ENCODE measurements around the gene TNRC6A. TPM values are rescaled to one million over a fixed set of nuclear protein-coding genes. Genes with fewer than 3 reads are reported as not detected.

The TNRC6A gene
- total RNA-seq, 1 experiment from 2014 or later = 20.3 TPM

DNA sequence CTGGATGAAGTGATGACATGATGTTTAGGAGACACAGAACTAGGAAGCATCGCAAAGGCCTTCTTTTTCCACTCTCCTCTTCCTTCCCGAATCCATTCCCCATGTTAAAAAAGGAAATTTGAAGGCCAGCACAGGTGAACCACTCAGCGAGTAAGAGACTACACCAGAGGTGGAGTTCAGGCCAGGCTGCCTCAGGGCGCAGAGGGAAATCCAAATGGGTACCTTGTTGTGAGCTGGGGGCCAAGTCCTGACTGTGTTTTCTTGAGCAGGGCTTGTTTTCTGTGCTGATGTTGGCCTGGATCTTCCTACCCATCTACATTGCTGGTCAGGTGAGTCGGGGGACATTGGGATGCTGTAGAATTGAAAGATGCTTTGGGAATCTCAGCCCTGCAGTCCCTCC is 142.4 kb downstream of the TNRC6A start:
- no peaks in the 10 kb centered on the region for H4K20me1 ChIP-seq (ENCODE audit: low read length)
- no peak overlapping the region for H3K9ac ChIP-seq (ENCODE audit: low read length)
- no peaks in the 10 kb centered on the region for H3K4me1 ChIP-seq (ENCODE audit: insufficient read depth, low read length)
- intact Hi-C loops (cut with micrococcal nuclease) = no loop called here
- no peaks in the 10 kb centered on the region for H3F3A ChIP-seq (ENCODE audit: low read length, unreplicated experiment)
- TF ChIP-seq EZH2phosphoT487 (IDR thresholded peaks at IDR 0.05; ENCODE audit: borderline replicate concordance, low read length) (no peak), EZH2 (IDR thresholded peaks at IDR 0.05; ENCODE audit: low read length, unreplicated experiment) (no peak)
- TF ChIP-seq, protein P1, sequence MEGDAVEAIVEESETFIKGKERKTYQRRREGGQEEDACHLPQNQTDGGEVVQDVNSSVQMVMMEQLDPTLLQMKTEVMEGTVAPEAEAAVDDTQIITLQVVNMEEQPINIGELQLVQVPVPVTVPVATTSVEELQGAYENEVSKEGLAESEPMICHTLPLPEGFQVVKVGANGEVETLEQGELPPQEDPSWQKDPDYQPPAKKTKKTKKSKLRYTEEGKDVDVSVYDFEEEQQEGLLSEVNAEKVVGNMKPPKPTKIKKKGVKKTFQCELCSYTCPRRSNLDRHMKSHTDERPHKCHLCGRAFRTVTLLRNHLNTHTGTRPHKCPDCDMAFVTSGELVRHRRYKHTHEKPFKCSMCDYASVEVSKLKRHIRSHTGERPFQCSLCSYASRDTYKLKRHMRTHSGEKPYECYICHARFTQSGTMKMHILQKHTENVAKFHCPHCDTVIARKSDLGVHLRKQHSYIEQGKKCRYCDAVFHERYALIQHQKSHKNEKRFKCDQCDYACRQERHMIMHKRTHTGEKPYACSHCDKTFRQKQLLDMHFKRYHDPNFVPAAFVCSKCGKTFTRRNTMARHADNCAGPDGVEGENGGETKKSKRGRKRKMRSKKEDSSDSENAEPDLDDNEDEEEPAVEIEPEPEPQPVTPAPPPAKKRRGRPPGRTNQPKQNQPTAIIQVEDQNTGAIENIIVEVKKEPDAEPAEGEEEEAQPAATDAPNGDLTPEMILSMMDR (conservative IDR thresholded peaks at IDR 0.05; ENCODE audit: low read depth, low read length) = no peak
- no peak overlapping the region for H3K27ac ChIP-seq (ENCODE audit: low read length)
- H3K4me2 ChIP-seq (ENCODE audit: low read length) = no peak overlapping the region
- DNase-seq = no peak
- H3K27me3 ChIP-seq (ENCODE audit: low read length) = no peaks in the 10 kb centered on the region
- ChIA-PET CTCF (no interaction called here), POLR2A (ENCODE audit: unreplicated experiment) (no interaction called here)
- no peak overlapping the region for H2AFZ ChIP-seq (ENCODE audit: low read length)
- no peaks in the 10 kb centered on the region for H3K9me2 ChIP-seq (replicated peaks; ENCODE audit: low read length)
- BruUV-seq (replicated peaks) = no TSS peak
- no peaks in the 10 kb centered on the region for H3K79me2 ChIP-seq (ENCODE audit: low read length)
- no peak for ATAC-seq
- H3K9me3 ChIP-seq (ENCODE audit: low read length) = no peaks in the 10 kb centered on the region
- no peak overlapping the region for H3K4me3 ChIP-seq (ENCODE audit: low read length)
- H3K36me3 ChIP-seq (ENCODE audit: low read depth, low read length) = no peaks in the 10 kb centered on the region

DNA sequence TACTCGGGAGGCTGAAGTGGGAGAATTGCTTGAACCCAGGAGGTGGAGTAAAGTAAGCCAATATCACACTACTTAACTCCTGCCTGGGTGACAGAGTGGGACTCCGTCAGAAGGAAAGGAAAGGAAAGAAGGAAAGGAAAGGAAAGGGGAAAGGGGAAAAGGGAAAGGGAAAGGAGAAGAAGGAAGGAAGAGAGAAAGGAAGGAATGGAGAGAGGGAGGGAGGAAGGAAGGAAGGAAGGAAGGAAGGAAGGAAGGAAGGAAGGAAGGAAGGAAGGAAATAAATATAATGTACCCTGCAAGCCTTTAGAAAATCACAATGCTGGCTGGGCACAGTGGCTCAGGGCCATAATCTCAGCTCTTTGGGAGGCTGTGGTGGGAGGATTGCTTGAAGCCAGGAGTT is 143.6 kb downstream of the TNRC6A start:
- Histone ChIP-seq H3K27me3 (ENCODE audit: low read length) (no peaks in the 10 kb centered on the region), H3K4me3 (ENCODE audit: low read length) (no peak overlapping the region), H3K9me2 (replicated peaks; ENCODE audit: low read length) (no peaks in the 10 kb centered on the region), H3K79me2 (ENCODE audit: low read length) (no peaks in the 10 kb centered on the region), H2AFZ (ENCODE audit: low read length) (no peak overlapping the region), H4K20me1 (ENCODE audit: low read length) (no peaks in the 10 kb centered on the region), H3K4me2 (ENCODE audit: low read length) (no peak overlapping the region), H3F3A (ENCODE audit: low read length, unreplicated experiment) (no peaks in the 10 kb centered on the region), H3K27ac (ENCODE audit: low read length) (no peak overlapping the region), H3K9me3 (ENCODE audit: low read length) (no peaks in the 10 kb centered on the region), H3K4me1 (ENCODE audit: insufficient read depth, low read length) (no peaks in the 10 kb centered on the region), H3K36me3 (ENCODE audit: low read depth, low read length) (no peaks in the 10 kb centered on the region), H3K9ac (ENCODE audit: low read length) (no peak overlapping the region)
- DNase-seq (no peak), ATAC-seq (no peak)
- intact Hi-C loops (cut with micrococcal nuclease) = no loop called here
- TF ChIP-seq EZH2phosphoT487 (IDR thresholded peaks at IDR 0.05; ENCODE audit: borderline replicate concordance, low read length) (no peak), EZH2 (IDR thresholded peaks at IDR 0.05; ENCODE audit: low read length, unreplicated experiment) (no peak)
- TF ChIP-seq, protein P1 (conservative IDR thresholded peaks at IDR 0.05; ENCODE audit: low read depth, low read length) = no peak
- no TSS peak for BruUV-seq (replicated peaks)
- POLR2A ChIA-PET (ENCODE audit: unreplicated experiment) = no interaction called here
- CTCF ChIA-PET = no interaction called here

DNA sequence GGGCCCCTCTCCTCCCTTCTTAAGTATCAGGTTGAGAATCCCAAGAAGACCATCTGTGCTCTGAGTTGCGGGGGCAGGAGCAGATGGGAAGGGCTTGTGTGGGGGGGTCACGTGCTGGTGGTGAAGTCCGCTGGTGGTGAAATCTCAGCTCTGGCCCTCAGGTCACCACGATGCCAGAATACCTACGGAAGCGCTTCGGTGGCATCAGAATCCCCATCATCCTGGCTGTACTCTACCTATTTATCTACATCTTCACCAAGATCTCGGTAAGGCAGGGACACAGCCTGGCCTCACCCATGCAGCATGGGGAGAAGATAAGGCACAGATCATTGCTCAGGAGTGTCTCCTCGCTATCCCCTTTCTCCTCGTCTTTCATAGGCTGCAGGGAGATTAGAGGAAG is 146.0 kb downstream of the TNRC6A start:
- H3K4me1 ChIP-seq (ENCODE audit: insufficient read depth, low read length) = no peaks in the 10 kb centered on the region
- H3K9me3 ChIP-seq (ENCODE audit: low read length) = no peaks in the 10 kb centered on the region
- no peak overlapping the region for H3K9ac ChIP-seq (ENCODE audit: low read length)
- H3K79me2 ChIP-seq (ENCODE audit: low read length) = no peaks in the 10 kb centered on the region
- H3K4me3 ChIP-seq (ENCODE audit: low read length) = no peak overlapping the region
- no peaks in the 10 kb centered on the region for H4K20me1 ChIP-seq (ENCODE audit: low read length)
- intact Hi-C loops (cut with micrococcal nuclease) = no loop called here
- no peak overlapping the region for H2AFZ ChIP-seq (ENCODE audit: low read length)
- H3F3A ChIP-seq (ENCODE audit: low read length, unreplicated experiment) = no peaks in the 10 kb centered on the region
- TF ChIP-seq EZH2phosphoT487 (IDR thresholded peaks at IDR 0.05; ENCODE audit: borderline replicate concordance, low read length) = no peak
- TF ChIP-seq EZH2 (IDR thresholded peaks at IDR 0.05; ENCODE audit: low read length, unreplicated experiment) = no peak
- TF ChIP-seq, protein P1 (conservative IDR thresholded peaks at IDR 0.05; ENCODE audit: low read depth, low read length) = no peak
- no TSS peak for BruUV-seq (replicated peaks)
- DNase-seq = no peak
- H3K4me2 ChIP-seq (ENCODE audit: low read length) = no peak overlapping the region
- CTCF ChIA-PET = no interaction called here
- ATAC-seq = no peak
- no peak overlapping the region for H3K27ac ChIP-seq (ENCODE audit: low read length)
- no peaks in the 10 kb centered on the region for H3K27me3 ChIP-seq (ENCODE audit: low read length)
- no peaks in the 10 kb centered on the region for H3K36me3 ChIP-seq (ENCODE audit: low read depth, low read length)
- POLR2A ChIA-PET (ENCODE audit: unreplicated experiment) = no interaction called here
- H3K9me2 ChIP-seq (replicated peaks; ENCODE audit: low read length) = no peaks in the 10 kb centered on the region

Other genes starting within 250 kb of the TNRC6A start
- 38.4 and 59.0 TPM in 2 replicates for gene RBBP6, start 190.1 kb upstream of the TNRC6A start, total RNA-seq (2014; rRNA removed)
- gene SLC5A11, start 116.3 kb downstream of the TNRC6A start, total RNA-seq (2014; rRNA removed) = 0.51 TPM in 1 of 2 replicates, not detected in the other

Data from PC-3 (cell line).